ENCODE results near the gene ARID4B. TPM values are rescaled to one million over a fixed set of nuclear protein-coding genes. Genes with fewer than 3 reads are reported as not detected.
A peak's percentile ranks its signal among the peaks of the same experiment; 100 is the strongest.
"Not testable (repeated sequence)": the region's sequence is repeated elsewhere in the genome, so short reads cannot be mapped to it uniquely, and the experiment has no call there.

ARID4B gene
- total RNA-seq, 1 experiment from 2014 or later: 34.0 TPM

- Histone ChIP-seq H4K20me1 (ENCODE audit: control insufficient read depth, insufficient read depth, insufficient read length) (no peaks in the 10 kb centered on the region), H3K23me2 (ENCODE audit: insufficient read length, low read depth, low read length, poor library complexity, severe bottlenecking) (no peaks in the 10 kb centered on the region), H2BK120ac (ENCODE audit: low read depth, low read length, poor library complexity, severe bottlenecking) (no peak overlapping the region), H2BK5ac (ENCODE audit: insufficient read length, low read length) (no peak overlapping the region), H3K4ac (ENCODE audit: low read depth, low read length) (no peak overlapping the region), H3K14ac (ENCODE audit: insufficient read depth, low read length) (no peak overlapping the region), H4K8ac (replicated peaks; ENCODE audit: insufficient read length, low read depth, low read length) (no peak overlapping the region), H2BK15ac (ENCODE audit: low read depth, low read length) (no peak overlapping the region), H4K5ac (ENCODE audit: insufficient read length, low read depth, low read length) (no peak overlapping the region), H2AFZ (ENCODE audit: low read length) (no peak overlapping the region), H3K23ac (ENCODE audit: insufficient read length, low read depth, low read length) (no peak overlapping the region), H3T11ph (ENCODE audit: low read length) (no peak overlapping the region), H2BK20ac (ENCODE audit: low read depth, low read length, poor library complexity, severe bottlenecking) (no peak overlapping the region), H4K91ac (ENCODE audit: insufficient read length, low read depth, low read length) (no peak overlapping the region), H3K9me3 (ENCODE audit: control insufficient read depth, low read depth, low read length) (no peaks in the 10 kb centered on the region), H2BK12ac (ENCODE audit: insufficient read length, low read depth, low read length) (no peak overlapping the region), H3K4me1 (ENCODE audit: insufficient read depth, low read length) (no peaks in the 10 kb centered on the region), H2AK5ac (ENCODE audit: insufficient read length, low read length) (no peak overlapping the region), H3K4me2 (ENCODE audit: insufficient read depth, insufficient read length, low read length) (no peak overlapping the region), H3K27me3 (ENCODE audit: insufficient read depth, low read length) (no peaks in the 10 kb centered on the region), H3K9ac (ENCODE audit: extremely low read depth, insufficient read length, low read length) (no peak overlapping the region), H3K79me1 (ENCODE audit: insufficient read depth, low read depth, low read length, poor library complexity, severe bottlenecking) (peaks cover 10% of the 10 kb centered on the region), H3K56ac (ENCODE audit: insufficient read length, low read depth, low read length) (no peak overlapping the region), H3K79me2 (ENCODE audit: insufficient read depth, low read length) (peaks cover 32% of the 10 kb centered on the region; the same call in 1 of the 2 replicates), H3K18ac (ENCODE audit: insufficient read length, low read depth, low read length) (no peak overlapping the region), H3K27ac (ENCODE audit: insufficient read length, low read depth, low read length) (no peak overlapping the region)
- Mint-ChIP-seq H3K9me3 (peaks cover 2 to 3% of the 10 kb centered on the region in 2 experiments; a peak in 3 of 5 replicates), H3K27ac (peak overlapping the region in 1 of 3 experiments; percentile 22; a peak in 2 of 7 replicates), H3K4me3 (no peak overlapping the region), H3K4me1 (peaks cover 4 to 5% of the 10 kb centered on the region in 2 experiments; a peak in 3 of 4 replicates), H3K36me3 (ENCODE audit: insufficient read depth in 1 of 3, low read depth in 3 of 3) (peaks cover 20 to 31% (median 24%) of the 10 kb centered on the region in 3 experiments), H3K27me3 (ENCODE audit: low read depth) (no peaks in the 10 kb centered on the region)
- DNase-seq: no peak
- no peak for TF ChIP-seq CTCF (conservative IDR thresholded peaks at IDR 0.05)
- WGBS (ENCODE audit: extremely low coverage, insufficient read length, low lambda C conversion rate): no CpG with 5 or more reads among the region's 6 CpGs
Measured at GRCh38 chr1:235313262-235313661, 14.7 kb downstream of the ARID4B start.

- not testable (repeated sequence) for H4K20me1 ChIP-seq (ENCODE audit: control insufficient read depth, insufficient read depth, insufficient read length); H3K27ac Mint-ChIP-seq
- WGBS (ENCODE audit: extremely low coverage, insufficient read length, low lambda C conversion rate): no CpG with 5 or more reads among the region's 32 CpGs
Measured at GRCh38 chr1:235309206-235309605, 18.8 kb downstream of the ARID4B start.

More at GRCh38 chr1:235309206-235309605, 18.8 kb downstream of the ARID4B start:
- H3K27ac ChIP-seq (ENCODE audit: insufficient read length, low read depth, low read length); H3K14ac ChIP-seq (ENCODE audit: insufficient read depth, low read length); H2AK5ac ChIP-seq (ENCODE audit: insufficient read length, low read length); H3K4me2 ChIP-seq (ENCODE audit: insufficient read depth, insufficient read length, low read length); H3K23me2 ChIP-seq (ENCODE audit: insufficient read length, low read depth, low read length, poor library complexity, severe bottlenecking); H3K4me1 Mint-ChIP-seq; H3K4me1 ChIP-seq (ENCODE audit: insufficient read depth, low read length); H3K23ac ChIP-seq (ENCODE audit: insufficient read length, low read depth, low read length); H3K18ac ChIP-seq (ENCODE audit: insufficient read length, low read depth, low read length); H3K9ac ChIP-seq (ENCODE audit: extremely low read depth, insufficient read length, low read length); H4K91ac ChIP-seq (ENCODE audit: insufficient read length, low read depth, low read length); H2BK15ac ChIP-seq (ENCODE audit: low read depth, low read length); H4K5ac ChIP-seq (ENCODE audit: insufficient read length, low read depth, low read length); H3K9me3 Mint-ChIP-seq; H3K9me3 ChIP-seq (ENCODE audit: control insufficient read depth, low read depth, low read length); H3K56ac ChIP-seq (ENCODE audit: insufficient read length, low read depth, low read length); H3T11ph ChIP-seq (ENCODE audit: low read length); H3K4me3 Mint-ChIP-seq; H3K27me3 Mint-ChIP-seq (ENCODE audit: low read depth); H3K27me3 ChIP-seq (ENCODE audit: insufficient read depth, low read length); H2AFZ ChIP-seq (ENCODE audit: low read length); H2BK12ac ChIP-seq (ENCODE audit: insufficient read length, low read depth, low read length); H3K79me1 ChIP-seq (ENCODE audit: insufficient read depth, low read depth, low read length, poor library complexity, severe bottlenecking); DNase-seq; H4K8ac ChIP-seq (replicated peaks; ENCODE audit: insufficient read length, low read depth, low read length); H2BK20ac ChIP-seq (ENCODE audit: low read depth, low read length, poor library complexity, severe bottlenecking); H3K4ac ChIP-seq (ENCODE audit: low read depth, low read length); H2BK5ac ChIP-seq (ENCODE audit: insufficient read length, low read length); H2BK120ac ChIP-seq (ENCODE audit: low read depth, low read length, poor library complexity, severe bottlenecking): not testable (repeated sequence)
- peaks cover 30 to 39% (median 36%) of the 10 kb centered on the region in 3 experiments for H3K36me3 Mint-ChIP-seq (ENCODE audit: insufficient read depth in 1 of 3, low read depth in 3 of 3)
- peaks cover 31% of the 10 kb centered on the region; the same call in 1 of the 2 replicates for H3K79me2 ChIP-seq (ENCODE audit: insufficient read depth, low read length)

Measured in H9 (cell line).